Astrocyte of the cerebellum (primary cell): ENCODE results near the gene ESRRA.

Experiments used
- DNase-seq: peaks from one replicate; pipeline ENCODE4 v3.0.0-alpha.2; 2011; ENCODE audit warnings: low read depth
- H3K4me3 ChIP-seq: 2 replicates; pipeline ENCODE4 v1.5.1; 2011; ENCODE audit warnings: mild to moderate bottlenecking, low read depth, low read length, moderate library complexity
- in situ Hi-C: cut with HindIII; loops from 2 replicates; pipeline ENCODE4 v1.10.0; 2017; ENCODE audit warnings: low sequenced_read_pairs
- TF ChIP-seq, protein P1 (sequence below): IDR thresholded peaks from 2 replicates; pipeline ENCODE4 v1.5.1; 2012; ENCODE audit warnings: low read length, low read depth, moderate library complexity, mild to moderate bottlenecking; ENCODE audit errors: missing control alignments

The ESRRA gene

DNA sequence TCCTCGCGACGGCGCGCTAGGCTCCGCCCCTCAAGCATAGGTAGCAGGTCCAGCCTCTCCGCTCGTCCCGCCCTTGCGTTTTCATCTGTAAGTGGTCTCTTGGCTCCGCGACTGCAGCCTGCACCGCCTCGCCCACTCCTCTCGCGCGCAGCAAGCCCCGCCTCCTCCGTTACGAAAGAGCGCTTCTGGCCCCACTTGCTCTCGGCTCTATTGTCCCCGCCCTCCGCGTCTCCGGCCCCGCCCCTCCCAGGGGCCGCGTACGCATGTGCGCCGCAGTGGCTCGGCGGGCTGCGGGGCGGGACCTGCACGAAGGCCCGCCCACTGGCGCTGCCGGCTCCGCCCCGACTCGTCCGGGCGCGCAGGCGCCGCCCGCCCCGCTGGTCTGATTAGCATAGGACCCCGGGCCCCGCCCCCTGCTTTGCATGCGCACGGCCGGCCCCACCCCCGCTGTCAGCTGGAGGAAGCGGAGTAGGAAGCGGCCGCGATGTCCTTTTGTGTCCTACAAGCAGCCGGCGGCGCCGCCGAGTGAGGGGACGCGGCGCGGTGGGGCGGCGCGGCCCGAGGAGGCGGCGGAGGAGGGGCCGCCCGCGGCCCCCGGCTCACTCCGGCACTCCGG is at the start of gene ESRRA:
TSS of gene ESRRA (plus strand) at position 450 of the 616 bp plus-strand sequence. CDS start 1,656 bp downstream, outside the sequence.
- peak within 1 kb of the TSS; percentile 58 for H3K4me3 ChIP-seq
- TF ChIP-seq, protein P1, sequence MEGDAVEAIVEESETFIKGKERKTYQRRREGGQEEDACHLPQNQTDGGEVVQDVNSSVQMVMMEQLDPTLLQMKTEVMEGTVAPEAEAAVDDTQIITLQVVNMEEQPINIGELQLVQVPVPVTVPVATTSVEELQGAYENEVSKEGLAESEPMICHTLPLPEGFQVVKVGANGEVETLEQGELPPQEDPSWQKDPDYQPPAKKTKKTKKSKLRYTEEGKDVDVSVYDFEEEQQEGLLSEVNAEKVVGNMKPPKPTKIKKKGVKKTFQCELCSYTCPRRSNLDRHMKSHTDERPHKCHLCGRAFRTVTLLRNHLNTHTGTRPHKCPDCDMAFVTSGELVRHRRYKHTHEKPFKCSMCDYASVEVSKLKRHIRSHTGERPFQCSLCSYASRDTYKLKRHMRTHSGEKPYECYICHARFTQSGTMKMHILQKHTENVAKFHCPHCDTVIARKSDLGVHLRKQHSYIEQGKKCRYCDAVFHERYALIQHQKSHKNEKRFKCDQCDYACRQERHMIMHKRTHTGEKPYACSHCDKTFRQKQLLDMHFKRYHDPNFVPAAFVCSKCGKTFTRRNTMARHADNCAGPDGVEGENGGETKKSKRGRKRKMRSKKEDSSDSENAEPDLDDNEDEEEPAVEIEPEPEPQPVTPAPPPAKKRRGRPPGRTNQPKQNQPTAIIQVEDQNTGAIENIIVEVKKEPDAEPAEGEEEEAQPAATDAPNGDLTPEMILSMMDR: no peak
- peak; percentile 91 for DNase-seq
- in situ Hi-C loops: no loop called here

DNA sequence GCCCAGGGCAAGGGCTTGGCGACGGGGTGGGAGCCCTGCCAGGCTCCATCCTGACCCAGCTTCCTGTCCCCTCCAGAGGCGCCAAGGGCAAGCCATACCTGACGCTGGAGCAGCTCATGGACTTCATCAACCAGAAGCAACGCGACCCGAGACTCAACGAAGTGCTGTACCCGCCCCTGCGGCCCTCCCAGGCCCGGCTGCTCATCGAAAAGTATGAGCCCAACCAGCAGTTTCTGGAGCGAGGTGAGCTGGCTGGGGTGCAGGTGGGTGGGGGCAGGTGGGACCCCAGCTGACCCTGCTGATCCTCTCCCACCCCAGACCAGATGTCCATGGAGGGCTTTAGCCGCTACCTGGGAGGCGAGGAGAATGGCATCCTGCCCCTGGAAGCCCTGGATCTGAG is 49.0 kb upstream of the ESRRA start:
- TF ChIP-seq, protein P1: no peak
- in situ Hi-C loops: no loop called here
- H3K4me3 ChIP-seq: no peak overlapping the region
- DNase-seq: no peak

DNA sequence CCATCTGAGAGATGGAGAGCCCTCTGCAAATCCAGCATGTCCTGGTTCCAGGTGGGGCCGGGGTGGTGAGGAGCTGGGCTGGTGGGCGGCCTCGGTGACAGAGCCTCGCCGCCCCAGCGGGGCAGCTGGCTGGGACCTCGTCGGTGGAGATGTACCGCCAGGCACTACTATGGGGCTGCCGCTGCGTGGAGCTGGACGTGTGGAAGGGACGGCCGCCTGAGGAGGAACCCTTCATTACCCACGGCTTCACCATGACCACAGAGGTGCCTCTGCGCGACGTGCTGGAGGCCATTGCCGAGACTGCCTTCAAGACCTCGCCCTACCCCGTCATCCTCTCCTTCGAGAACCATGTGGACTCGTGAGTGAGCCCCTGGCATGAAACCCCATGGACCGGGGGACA is 47.0 kb upstream of the ESRRA start:
- in situ Hi-C loops: no loop called here
- H3K4me3 ChIP-seq: no peak overlapping the region
- no peak for DNase-seq
- TF ChIP-seq, protein P1: no peak

- in situ Hi-C loops: no loop called here
- H3K4me3 ChIP-seq: no peak overlapping the region
- TF ChIP-seq, protein P1: no peak
- no peak for DNase-seq
Observed at GRCh38 chr11:64258946-64259532, 46.3 kb upstream of the ESRRA start.

- no peak overlapping the region for H3K4me3 ChIP-seq
- no peak for DNase-seq
- TF ChIP-seq, protein P1: no peak
- in situ Hi-C loops: loop anchor here (10.0 kb wide), 1 partner anchor 65 kb away; no protein-coding TSS in a partner anchor
Observed at GRCh38 chr11:64259533-64260067, 45.7 kb upstream of the ESRRA start.

- TF ChIP-seq, protein P1: no peak
- no peak overlapping the region for H3K4me3 ChIP-seq
- DNase-seq: no peak
- in situ Hi-C loops: loop anchor here (10.0 kb wide), 1 partner anchor 65 kb away; no protein-coding TSS in a partner anchor
Observed at GRCh38 chr11:64260147-64260708, 45.1 kb upstream of the ESRRA start.
